GM18870 (cell line): ENCODE results near the gene ARHGAP27.

Experiments
- ATAC-seq: cut with Tn5 transposase; IDR thresholded peaks from one replicate; pipeline ENCODE4 v1.9.1; 2021; ENCODE audit warnings: moderate library complexity; ENCODE audit not compliant: unreplicated experiment

Gene ARHGAP27

DNA sequence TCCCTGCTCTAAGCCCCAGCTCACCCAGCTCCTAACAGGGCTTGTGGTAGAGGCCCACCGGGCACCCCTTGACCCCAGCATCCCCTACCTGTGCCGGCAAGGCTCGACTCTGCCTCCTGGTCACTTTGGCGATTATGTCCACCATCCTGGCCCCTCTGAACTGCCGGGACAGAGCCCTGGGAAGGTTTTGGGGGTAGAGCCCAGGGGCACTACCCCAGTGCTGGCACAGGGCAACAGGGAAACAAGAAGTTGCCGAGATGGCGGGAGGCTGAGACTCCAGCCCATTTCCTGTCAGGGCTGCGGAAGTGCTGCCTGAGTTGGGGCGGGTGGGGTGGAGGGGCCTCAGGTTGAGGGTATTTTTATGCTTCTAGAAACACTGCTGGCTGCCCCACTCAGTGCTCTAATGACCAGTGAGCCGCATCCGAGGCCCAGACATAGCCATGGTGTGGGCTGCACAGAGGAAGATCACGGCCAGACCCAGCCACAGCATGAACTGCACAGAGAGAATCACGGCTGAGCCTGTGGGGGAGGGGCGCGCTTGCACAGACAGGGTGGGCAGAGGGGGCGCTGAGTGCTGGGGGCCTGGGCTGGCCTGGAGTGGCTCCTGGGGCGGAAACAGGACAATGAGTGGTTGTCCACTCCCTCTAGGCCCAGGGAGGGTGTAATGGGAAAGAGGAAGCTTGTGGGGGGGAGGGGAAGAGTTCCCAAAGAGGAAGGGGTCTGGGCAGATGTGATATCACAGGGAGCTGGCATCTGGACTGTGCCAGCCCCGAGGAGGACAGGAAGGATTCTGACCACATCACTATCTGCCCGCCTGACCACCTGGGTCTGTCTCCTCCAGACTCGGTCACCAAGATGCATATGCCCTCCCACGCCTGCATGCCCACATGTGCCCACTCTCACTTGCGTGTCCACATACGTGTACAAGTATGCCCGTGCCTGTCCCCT lies 22.3 kb downstream of the ARHGAP27 start:
- ATAC-seq, result no peak

DNA sequence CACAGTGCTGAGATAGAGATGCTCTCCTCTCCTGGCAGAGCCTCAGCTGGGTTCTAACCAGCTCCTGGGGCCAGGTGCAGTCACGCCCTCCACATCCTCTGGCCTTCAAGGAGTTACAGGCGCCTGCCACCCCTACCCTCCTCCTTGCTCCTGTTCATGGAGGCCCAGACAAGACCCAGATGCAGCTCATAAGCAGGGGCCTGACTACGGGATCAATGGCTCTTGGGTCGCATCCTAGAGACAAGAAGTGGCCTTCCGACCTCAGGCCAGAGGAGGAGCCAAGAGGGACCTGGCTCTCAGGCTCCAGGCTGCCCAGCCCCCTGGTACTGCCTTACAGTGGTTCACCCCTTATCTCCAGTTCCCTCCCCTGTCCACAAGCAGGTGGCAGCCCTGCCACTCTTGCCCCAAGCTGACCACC lies 23.0 kb downstream of the ARHGAP27 start:
- ATAC-seq, result no peak

DNA sequence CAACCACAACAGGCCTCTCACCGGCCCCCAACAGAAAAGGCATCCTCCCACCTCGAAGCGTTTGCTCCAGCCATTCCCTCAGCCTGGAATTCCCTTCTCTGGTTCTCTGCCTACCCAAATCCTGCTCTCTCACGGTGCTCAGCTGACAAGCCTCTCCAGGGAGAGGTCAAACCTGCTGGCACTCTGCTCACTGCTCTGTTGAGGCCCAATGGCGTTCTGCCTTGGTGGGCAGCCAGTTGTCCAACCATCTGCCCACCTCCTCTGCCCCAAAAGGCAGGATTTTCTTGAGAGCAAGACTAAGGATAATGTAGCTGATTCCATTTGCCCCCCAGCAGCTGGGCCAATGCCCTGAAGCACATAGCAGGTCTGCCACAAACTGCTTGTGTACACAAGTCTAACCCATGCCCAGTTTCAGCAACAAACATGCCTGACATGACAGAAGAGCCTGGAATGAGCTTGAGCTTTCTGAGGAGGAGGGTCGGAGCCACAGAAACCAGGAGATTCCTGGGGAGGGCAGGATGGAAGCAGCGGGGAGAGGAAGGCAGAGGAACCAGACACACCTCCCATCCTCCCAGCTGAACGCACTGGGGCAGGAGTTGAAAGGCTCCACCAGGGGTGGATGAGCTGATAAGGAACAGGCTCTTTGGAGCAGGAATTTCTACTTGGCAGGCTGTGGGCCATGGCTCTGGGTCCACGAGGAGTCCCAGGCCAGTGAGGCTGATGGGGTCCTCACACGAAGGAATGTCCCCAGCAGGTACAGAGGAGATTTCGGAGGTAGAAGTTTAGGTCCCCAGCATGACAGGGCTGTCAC lies 23.9 kb downstream of the ARHGAP27 start:
- no peak for ATAC-seq

DNA sequence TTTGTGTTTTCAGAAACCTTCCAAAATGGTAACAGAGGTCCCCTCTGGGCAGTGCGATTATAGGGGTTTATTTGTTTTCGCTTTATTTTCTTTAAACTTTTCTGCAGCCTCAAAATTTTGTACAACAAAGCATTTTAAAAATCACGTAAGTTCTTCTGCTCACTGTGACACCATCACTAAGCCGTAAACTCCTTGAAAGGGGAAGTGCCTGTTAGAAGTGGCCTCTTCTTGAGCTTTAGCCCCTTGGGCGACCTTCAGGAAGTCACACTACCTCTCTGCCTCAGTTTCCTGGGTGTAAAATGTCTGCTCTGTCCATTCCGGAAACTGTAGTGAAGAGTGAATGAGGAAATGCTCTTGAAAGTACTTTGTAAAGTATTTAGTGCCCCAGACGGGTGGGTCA lies 26.6 kb downstream of the ARHGAP27 start:
- ATAC-seq, result no peak

DNA sequence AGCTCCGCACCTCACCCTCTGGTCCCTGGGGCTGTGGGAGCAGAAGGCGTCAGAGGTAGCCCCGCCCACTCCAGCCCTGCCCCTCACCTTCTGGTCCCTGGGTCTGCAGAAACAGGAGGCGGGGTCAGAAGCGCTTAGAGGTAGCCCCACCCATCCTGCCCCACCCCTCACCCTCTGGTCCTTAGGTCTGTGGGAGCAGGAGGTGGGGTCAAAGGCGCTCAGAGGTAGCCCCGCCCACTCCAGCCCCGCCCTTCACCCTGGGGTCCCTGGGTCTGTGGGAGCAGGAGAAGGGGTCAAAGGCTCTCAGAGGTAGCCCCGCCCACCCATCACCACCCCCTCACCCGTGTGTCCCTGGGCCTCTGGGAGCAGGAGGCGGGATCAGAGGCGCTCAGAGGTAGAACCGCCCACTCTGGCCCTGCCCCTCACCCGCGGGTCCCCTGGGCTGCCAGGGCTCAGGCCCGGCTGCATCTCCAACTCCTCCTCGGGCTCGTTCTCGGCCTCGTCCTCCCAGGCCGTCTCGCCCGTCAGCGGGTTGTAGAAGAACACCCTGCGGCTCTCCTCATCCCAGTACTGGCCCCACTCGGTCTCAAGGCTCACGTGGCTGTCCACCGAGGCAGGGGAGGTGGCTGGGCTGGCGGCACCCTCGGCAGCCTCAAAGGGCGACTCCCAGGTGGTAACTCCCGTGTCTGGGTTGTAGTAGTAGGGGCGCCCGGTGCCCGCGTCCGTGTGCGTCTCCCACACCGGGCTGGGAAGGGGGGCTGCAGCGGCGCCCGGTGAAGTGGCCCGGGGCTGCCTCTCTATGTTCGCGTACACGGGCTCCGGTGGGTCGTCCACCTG lies 27.2 kb downstream of the ARHGAP27 start:
- no peak for ATAC-seq

DNA sequence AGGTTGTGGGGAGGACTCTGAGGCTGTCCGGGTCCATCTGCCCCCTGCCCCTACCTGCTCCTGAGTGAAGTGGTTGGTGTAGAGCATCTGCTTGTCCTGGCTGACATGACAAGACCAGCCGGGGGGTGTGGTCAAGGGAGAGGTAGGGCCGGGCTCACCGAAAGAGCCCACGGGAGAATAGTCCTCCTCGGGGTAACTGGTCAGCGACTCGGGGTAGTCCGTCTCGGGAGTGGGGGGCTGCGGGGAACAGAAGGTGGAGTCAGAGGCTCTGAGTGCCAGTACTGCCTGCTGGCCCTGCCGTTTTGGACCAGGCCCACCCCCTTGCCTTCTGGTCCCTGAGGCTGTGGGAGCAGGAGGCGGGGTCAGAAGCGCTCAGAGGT lies 27.8 kb downstream of the ARHGAP27 start:
- ATAC-seq, result no peak

DNA sequence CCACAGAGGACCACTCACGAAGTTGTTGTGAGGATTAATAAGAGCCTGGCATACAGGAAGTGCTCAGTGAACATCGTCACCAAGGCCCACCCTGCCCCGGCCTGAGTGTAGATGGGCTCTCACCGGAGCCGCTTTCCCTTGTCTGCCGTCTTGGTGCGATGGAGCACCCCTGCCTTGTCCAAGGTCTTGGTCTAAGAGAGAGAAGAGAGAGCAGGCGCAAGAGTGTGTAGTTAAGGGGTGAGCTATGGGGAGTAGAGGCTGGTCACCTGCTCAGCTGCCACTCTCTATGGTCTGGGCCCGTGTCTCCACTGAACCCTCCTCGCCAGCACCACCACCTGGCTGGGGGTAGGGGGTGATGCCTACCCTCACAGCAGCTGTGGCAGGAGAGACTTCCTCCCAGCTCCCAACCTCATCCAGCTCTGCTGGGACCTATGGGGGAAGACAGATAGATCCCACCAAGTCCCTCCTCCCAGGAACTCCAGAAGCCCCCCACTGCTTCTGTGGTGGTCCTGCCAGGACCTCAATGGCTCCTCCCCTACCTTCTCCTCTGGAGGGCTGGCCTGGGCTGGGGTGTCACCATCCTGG lies 28.7 kb downstream of the ARHGAP27 start:
- ATAC-seq, result no peak

DNA sequence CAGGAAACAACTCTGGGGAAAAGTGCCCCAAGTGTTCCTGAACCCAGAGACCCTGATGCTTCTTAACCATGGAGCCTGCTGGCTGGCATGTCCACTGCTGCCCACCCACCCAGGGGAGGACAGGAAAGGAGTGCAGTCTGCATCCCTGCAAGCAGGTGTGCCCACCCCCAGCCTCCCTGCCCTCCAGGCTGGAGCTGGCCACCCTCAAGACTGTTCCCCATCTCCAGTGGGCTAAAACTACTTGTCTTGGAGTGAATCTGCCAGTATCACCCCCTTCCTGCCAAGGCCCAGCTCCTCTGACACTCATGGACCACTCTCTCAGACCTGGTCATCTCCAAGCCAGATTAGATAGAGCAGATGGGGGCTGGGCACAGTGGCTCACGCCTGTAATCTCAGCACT lies 29.8 kb downstream of the ARHGAP27 start:
- no peak for ATAC-seq

DNA sequence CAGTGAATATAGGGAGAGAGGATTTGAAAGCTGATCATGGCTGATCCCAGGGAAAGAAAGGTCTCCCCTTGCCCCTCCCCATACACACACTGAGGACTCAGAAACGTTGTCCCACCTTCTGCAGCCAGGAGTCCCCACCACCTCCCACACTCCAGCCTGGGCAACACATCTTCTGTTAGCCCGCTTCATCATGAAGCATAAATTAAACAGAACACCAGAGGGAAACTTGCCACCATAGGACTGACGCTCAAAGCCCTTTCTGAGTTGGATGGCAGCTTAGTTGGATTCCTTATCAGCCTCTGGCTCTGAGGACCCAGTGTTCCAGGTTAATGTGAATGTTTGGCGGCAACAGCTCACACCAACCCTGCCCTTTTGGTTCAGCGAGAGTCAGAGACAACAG lies 33.9 kb downstream of the ARHGAP27 start:
- no peak for ATAC-seq

DNA sequence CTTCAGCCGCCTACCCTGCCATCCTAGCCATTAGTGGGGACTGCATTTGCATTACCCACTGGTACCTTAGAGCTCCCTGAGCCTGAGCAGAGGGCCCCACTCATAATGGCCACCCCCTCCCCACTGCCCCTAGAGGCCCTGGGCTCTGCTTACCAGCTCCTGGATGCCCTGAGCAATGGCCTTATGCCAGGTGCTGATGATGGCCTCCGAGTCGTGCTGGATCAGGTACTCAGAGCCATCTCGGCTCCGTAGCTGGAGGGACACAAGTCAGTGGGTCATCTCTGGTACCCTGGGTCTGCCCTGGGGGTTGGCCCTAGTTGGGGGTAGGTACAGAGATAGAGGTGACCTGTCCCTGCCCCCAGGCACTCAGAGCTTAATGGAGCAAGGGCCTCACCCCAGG lies 34.9 kb downstream of the ARHGAP27 start:
- ATAC-seq, result no peak

DNA sequence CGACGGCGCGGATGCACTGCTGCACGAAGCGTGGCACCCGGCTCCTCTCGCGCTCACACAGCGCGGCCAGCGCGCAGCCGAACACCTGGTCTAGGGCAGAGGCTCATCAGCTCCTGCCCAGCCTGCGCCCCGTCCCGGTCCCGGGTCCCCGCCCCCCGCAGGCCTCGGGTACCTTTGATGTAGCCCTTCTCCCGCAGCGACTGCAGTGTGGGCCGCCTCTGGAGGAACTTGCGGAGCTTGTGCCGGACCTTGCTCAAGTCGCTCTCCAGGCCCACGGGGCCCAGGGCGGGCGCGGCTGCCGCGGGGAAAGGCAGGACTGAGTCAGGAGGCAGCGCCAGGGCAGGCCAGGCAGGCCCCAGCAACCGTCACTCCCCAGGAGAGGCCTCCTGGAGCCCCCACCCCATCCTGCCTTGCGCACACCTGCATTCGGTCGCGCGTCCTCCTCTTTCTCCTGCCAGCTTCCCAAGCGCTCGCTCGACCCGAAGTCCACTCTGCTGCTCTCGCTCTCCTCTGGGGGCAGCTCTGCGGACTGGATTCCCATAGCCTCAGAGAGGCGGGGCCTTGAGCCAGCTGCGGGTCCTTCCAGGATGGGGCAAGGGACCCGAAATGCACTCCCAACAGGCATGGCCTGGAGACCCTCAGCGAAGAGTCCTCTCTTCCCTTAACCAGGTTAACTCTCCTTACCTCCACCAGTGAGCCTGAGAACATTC lies 36.0 kb downstream of the ARHGAP27 start:
- ATAC-seq, result no peak

DNA sequence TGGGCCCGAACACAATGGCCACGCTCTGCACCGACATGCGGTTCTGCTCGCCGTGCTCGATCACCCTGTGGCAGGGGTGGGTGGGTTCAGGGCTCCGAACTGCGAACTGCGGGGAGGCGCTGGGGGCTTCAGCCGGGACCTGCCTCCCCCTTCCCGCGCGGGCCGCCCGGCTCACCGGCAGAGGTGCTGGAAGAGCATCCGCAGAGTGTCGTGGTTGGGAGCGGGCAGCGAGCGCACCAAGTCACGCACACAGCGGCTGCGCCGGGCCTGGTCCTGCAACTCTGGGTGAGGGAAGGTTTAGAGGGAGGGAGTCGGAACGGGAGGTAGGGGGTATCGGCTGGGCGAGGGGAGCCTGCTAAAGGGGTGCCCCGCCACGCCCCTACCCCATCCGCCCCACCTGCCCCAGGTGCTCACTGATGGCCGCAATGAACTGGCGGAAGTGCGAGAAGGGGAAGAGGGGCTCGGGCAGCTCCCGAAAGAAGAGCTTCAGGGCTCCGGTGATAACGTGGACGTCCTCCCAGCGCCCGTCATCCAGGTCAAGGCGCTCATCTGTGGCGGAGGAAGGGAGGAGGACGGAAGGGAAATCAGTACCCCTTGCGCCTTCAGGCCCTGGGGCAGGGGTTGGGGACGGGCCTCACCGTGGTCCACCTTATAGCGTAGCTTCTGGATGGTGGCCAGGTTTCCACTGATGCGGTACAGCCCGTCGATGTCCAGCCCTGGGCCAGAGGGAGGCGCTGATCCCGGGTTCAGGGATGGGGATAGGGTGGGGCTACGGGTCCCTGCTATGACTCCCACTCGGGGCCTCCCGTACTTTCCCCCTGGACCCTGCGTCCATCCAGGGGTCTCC lies 36.9 kb downstream of the ARHGAP27 start:
- ATAC-seq, result no peak

DNA sequence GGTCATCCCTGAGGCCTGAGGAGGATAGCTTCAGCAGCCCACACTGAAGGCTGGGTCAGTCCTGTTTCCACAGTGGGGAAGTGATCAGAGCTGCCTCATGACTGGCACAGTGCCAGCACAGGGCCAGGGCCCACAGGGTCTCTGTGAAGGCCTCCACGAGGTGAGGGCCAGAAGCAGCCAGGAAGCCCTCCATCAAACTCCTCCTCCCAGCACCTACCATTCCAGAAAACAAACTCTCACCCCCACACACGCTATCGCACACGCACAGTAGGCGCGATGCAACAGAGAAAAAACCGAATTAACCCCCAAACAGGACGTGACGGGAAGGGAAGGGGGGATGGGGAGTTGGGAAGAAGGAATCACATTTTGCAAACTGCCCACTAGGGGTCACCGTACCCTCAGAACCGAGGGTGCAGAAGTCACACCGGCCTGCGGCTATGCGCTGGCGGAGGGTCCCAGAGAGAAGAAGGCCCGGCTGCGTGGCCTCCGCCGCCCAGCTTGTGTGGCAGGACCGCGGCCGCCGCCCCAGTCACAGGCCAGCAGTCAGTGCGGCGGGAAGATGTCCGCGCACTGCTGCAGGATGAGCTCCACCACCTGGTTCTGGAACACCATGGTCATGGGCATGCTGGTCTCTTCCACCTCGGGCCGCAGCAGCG lies 37.6 kb downstream of the ARHGAP27 start:
- ATAC-seq, result no peak

DNA sequence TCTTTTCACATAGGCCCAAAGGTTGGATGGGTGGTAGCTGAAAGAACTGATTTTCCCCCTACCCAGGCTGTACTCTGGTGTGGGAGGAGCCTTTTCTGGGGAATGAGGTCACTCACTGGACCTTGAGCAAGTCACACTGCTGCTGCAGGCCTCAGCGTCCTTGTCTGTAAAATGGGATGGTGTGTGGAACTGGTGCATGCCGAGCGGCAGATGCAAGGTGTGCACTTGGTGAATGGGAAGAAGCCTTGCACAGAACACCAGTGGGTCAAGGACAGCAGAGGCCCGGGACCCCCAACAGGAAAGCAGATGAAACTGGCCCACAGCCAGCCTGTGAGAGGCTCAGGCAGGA lies 38.1 kb downstream of the ARHGAP27 start:
- ATAC-seq, result no peak

DNA sequence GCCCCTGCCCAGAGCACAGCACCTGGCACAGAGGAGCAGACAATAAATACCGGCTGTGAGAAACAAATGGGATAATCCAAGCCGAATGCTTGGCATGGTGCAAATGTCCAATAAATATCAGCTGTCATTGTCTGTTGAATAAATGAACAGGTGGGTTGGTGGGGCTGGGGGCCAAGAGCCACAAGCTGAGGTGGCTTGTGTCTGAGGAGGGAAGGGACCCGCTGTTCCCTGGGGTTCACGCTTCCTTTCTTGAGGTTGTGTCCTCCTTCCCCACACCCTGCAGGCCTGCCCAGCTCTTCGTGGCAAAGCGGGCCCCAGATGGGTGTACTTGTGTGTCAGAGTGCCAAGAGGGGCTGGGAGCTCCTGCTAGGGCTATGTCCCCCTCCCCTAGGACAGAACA lies 38.6 kb downstream of the ARHGAP27 start:
- no peak for ATAC-seq

DNA sequence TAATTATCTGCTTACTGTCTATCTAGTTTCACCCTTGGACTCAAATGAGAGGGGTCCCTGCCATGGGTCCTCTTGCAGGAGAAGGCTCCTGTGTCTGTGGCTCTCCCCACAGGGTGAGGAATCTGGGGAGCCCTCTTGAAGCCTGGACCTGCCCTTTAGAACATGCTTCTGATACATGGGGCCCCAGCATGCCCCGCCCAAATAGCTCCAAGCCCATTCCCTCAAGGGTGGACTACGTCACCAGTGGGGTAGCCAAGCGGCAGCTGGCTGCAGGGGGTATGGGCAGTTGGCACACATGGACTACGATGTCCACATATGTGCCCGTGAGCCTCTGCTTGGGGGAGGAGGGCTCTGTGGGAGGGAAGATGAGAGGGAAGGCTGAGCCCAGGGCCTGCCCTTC lies 39.3 kb downstream of the ARHGAP27 start:
- no peak for ATAC-seq

DNA sequence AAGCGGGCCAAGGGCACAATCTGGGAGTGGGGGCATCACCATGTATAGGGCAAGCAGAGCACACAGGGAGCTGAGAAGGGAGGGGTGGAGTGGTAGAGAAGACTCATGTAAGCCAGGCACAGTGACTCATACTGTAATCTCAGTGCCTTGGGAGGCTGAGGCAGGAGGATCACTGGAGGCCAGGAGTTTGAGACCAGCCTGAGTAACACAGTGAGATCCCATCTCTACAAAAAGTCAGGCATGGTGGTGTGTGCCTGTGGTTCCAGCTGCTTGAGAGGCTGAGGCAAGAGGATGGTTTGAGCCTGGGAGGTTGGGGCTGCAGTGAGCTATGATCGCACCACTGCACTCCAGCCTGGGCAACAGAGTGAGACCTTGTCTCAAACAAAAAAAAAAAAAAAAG lies 40.8 kb downstream of the ARHGAP27 start:
- no peak for ATAC-seq

DNA sequence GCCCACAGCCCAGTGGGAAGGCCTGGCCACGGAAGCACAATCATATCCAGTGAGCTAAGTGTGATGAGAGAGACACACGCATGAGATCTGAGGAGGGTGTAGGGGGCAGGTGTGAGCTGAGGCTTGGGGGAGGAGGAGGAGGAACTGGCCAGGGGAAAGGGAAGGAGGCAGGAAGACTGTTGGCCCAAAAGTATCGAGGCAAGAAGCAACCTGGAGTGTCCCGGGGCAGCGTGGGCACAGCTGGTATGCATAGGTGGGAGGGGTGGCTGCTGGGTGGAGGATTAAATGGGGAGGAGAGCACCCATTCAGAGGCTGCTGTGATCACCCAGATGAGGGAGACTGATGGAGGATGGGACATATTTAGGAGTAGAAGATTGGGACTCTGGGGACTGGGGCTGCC lies 41.4 kb downstream of the ARHGAP27 start:
- no peak for ATAC-seq

DNA sequence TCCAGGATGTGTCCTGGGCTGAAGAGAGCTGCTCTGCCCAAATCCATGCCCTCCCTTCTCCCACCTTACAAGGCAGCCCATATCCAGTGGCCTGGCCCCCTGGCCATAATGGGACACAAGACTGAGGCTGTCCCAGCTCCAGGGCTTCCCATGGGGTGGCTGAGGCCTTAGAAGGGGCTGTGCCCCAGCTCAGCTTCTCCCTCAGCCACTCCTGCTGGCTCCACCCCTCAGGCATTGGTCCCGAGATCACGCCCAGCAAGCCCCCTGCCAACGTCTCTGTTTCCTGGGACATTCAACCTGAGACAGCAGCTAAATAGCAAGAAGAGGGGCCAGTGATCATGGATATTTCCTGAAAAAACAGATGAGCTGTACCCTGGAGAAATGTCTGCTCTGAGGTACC lies 43.3 kb downstream of the ARHGAP27 start:
- no peak for ATAC-seq
